HG03060 (cell line): ENCODE results near the gene GGT6.

ENCODE experiments used
- ATAC-seq: cut with Tn5 transposase; IDR thresholded peaks from one replicate; pipeline ENCODE4 v1.9.1; 2021; ENCODE audit warnings: low read depth, moderate number of reproducible peaks; ENCODE audit not compliant: unreplicated experiment

The GGT6 gene

DNA sequence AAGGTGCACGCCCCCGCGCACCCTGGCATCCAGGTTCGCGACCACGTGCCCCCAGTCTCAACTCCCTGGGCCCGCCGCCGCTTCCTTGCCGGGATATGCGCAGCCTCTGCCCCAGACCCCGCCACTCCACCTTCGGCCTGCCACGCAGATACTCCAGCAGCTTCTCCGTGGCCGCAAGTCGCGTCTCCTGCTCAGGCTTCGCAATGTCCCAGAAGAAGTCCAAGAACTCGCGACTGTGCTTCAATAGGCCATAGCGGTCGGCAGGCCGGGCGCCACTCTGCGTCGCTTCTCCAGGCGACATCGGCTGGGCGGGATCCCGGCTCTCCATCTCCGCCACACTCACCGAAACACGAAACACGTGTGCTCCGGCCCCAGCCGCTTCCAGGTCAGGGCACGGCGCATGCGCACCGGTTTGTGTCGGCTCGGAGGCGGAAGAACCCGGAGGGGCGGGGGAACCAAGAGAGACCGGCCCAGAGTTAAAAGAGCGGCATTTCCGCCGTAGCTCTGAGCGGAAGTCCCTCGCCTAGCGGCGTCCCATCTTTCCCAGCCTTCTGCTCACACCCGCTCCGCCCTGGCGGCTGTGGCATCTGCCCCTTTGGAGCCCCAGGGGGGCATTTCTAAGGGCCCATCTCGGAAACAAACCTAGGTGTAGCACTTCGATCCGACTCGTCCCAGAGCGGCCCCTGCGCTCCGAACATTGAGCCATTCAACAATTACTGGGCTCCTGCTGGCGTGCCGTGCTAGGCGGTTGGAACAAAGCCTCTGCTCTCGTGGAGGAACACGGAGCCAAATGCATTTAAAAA, 5.2 kb downstream of the GGT6 start, which contains the start of gene MYBBP1A:
Gene MYBBP1A (minus strand): TSS at position 388 of the 803 bp plus-strand sequence. CDS start 60 bp downstream, at position 328.
- peak; percentile 86 for ATAC-seq

DNA sequence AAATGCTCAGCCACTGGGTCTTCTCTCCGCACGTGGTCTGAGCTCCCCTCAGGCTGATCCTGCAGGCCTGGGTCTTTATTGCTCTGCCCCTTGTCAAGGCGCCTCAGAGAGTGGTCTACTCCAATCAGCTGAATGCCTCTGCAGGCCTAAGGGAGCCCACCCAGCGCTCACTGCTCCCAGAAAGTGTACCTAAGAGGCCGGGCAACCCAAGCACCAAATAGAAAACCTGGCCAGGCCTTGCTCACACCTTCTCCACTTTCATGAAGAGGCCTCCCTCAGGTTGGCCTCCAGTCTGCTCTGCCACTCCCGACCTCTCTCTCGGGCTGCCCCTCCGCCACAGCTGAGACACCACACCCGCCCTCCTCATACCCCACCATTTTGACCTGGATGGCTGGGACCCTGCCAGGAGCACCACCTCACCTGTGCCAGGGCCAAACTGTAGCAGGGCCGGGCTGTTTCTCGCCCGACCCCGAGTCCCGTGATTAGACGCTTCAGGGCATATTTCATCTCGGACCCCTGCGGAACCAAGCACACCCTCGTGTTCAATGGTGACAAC, 5.9 kb downstream of the GGT6 start:
- ATAC-seq = no peak

DNA sequence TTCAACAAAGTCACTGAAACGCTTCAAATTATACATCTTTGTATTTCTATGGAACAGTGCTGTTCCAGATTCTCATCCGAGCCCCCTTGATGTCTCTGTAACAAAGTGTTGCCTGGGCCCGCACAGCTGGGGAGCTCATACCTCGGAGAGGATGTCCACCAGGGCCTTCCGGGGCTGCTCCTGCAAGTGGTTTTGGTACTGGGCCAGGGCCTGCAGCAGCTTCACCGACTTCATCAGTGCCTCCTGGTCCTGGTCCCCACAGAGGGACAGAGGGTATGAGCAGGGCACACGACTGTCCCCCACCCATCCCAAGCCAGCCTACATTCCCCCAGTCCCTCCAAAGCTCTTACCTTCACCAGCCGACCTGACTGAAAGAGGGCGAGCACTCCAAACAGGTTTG, 6.7 kb downstream of the GGT6 start:
- ATAC-seq = no peak

GRCh38 chr17:4551796-4552525, 8.4 kb downstream of the GGT6 start:
- no peak for ATAC-seq

- ATAC-seq = no peak
Measured at GRCh38 chr17:4551141-4551540, 9.2 kb downstream of the GGT6 start.

GRCh38 chr17:4550534-4551039, 9.8 kb downstream of the GGT6 start:
- no peak for ATAC-seq

DNA sequence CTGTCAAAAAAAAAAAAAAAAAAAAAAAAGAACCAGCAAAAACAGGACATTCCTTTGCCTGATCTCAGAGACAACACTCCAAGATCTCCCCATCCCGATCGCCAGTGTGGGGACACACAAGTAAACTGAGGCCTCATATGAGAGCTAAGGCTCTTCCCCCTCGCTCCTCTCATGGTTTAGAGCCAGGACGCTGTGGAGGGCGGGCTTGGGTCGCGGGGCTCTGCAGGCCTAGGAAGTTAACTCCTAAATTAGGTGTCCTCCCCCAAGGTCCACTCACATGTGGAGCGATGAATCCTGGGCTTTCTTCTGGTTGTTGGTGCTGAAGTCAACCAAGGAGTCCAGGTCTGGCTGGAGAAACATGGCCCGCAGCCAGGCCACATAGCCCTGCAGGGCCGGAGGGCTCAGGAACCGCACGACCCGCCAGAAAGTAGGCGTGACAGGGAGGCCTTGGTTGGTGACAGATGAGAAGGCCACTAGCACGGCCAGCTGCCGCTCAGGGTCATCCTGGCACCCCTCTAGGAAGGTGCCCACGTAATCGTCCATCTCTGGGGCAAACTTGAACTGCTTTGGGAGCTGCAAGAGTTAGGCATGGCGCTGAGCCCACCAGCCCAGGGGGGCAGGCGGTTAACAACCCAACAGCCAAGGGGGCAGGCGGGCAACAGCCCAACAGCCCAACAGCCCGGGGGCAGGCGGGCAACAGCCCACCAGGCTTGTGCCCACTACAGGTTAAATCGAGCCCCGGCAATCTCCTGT, 10.4 kb downstream of the GGT6 start:
- ATAC-seq = no peak

DNA sequence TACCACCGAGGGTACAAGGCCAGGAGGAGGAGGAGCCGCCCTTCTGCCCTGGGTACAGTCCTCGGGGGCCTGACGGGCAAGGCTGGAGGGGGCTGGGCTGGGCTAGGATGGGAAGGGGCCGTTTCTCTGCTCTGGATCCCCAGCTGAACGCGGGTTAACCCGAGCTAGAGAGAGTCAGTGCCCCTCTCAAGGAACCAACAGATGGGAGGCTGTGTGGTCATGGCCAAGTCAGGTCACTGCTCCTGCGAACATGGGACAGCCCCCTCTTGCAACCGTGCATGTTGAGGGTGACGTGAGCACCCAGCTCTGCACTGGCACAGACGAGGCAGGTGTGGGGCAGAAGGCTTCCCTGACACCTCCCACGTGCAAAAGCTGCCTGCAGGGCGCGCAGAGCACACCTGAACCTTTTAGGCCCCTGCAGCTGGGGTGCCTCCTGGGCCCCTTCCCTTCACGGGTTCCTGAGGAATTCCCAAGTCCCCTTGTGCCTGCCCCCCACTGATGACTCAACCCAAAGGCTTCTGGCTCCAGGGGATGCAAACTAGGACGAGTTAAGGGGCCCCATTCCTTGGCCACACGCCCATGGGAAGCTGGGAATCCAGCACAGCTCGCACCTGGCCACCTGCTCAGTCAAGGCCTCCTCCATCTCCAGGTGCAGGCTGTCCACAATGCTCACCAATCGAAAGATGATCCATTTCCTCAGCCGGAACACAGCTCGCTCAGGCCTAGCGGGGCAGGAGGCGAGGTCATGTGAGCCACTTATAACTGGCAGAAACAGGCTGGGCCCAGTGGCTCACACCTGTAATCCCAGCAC, 11.5 kb downstream of the GGT6 start:
- ATAC-seq = no peak

- no peak for ATAC-seq
Measured at GRCh38 chr17:4548061-4548461, 12.3 kb downstream of the GGT6 start.

GRCh38 chr17:4547118-4547906, 13.1 kb downstream of the GGT6 start:
- no peak for ATAC-seq

DNA sequence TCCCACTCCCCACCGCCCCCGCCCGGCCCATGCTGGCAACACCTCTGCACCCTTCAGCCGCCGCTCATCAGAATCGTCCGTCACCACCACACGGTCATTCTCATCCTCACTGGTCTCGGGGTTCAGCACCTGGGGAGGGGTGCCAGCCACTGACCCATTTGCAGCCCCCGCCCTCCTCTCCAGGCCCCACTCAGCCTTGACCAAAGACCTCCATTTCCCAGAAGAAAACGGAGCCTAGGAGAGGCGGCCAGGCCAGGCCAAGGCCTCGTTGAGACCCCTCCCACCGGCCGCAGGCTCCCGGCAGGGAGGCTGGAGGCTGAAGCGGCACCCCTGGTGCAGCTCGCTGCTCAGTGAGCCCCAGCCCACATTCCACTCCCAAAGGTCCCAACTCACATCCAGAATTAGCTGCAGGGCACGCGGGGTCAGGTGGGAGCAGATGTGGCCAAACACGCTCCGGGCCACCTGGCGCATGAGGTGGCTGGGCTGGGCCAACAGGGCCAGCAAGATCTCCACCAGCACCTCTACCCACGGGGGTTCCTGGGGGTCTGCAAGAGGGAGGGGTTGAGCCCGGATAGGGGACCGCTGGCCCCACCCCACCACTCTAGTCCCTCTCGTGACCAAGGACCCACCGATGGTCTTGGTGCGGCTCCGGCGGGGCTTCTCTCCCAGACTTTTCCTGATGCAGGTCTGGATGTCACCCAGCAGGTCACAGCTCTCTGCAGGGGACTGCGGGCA, 15.0 kb downstream of the GGT6 start:
- ATAC-seq = no peak

GRCh38 chr17:4544951-4545216, 15.5 kb downstream of the GGT6 start:
- no peak for ATAC-seq

DNA sequence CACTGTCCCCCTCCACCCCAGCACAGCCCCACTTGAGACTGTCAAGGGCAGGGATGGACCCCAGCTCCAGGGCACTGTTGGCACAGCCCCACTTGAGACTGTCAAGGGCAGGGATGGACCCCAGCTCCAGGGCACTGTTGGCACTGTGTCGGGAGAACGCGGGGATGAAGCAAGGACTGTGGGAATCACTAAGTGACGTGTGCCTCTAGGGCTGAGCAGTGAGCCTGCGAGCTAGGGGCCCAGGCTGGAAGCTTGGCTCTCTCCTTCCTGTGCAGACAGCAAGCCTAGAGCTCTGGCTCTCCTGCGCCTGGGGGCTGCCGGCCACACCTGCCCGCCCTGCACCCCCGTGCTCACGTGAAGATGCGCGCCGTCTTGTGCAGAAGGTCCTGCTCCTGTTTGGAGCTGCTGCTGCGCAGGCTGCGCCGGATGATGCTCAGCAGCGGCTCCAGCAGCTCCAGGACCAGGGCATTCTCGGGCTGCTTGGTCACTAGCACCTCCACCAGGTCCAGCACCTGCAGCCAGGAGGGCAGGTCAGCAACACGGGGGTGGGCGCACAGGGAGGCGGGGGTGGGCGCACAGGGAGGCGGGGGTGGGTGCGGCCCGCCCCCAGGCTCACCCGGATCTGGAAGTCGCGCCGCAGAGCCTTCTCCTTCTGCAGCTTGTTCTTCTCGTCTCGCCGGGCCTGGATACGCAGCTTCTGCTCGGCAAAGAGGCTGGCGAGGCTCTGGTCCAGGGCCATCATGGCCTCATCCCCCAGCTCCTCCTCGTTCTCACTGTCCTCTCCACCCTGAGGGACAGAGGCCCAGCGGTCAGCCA, 16.0 kb downstream of the GGT6 start:
- ATAC-seq = no peak

GRCh38 chr17:4543557-4544026, 16.8 kb downstream of the GGT6 start:
- no peak for ATAC-seq

DNA sequence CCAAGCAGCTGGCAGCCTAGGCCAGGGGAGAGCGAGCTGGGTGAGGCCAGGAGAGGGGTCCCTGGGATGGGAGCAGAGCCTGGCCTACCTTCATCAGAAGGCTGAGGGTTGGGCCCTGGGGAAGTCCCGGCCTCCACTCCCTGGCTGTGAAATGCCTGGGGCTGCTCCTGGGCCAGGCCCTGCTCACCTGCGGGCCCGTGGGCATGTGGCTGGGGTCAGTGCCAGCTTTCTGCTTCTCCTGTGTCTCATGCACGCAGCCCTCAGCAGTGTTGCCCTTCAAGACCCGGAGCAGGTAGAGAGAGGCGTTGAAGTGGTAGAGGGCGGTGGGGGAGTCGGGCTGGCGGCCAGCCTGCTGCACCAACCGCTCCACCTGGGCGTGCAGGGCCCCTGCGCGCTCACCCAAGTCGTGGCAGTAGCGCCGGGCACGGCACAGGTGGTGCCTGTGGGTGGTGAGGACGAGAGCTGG, 17.6 kb downstream of the GGT6 start:
- no peak for ATAC-seq

DNA sequence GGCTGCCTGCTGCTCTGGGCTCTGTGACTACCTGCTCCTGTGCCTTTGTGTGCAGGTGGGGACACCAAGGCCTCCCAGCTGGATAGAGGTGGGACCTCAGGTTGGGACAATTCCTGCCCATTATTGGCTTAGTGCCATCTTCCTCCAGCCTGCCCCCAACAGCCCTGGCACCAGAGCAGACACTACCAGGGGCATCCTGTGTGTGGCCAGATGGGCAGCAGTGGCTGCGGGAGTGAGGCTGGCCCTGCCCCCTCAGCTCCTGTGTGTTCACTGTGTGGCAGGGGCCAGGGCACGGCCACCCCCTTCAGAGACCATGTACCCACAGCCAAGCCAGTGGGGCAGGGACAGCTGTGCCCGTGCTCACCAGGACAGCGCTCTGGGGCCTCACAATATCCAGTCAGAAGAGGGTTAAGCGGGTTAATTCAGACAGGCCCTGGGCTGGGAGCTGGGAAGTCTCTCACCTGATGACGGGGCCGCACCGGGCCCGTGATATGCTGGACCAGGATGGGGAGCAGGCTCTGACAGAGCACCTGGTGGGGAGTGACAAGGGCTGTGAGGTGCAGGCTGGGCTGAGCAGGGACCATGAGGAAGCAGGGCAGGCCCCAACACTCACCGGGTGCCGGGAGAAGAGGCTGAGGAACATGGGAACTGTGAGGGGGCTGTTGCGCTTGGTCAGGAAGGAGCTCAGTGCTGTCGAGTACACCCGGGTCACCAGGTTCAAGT, 18.2 kb downstream of the GGT6 start:
- no peak for ATAC-seq
